HL-60 (cell line): ENCODE results near the gene SGPP2.

Experiments
- DNase-seq, 2 experiments: peaks; one replicate each; pipeline ENCODE4 v3.0.0-alpha.2; 2010 to 2020; ENCODE audit warnings: low read depth in 1 of 2, low spot score in 1 of 2
- H3K27ac ChIP-seq: fragments of 250-450 bp; sonication (Bioruptor Pico); replicated peaks from 2 replicates; pipeline ENCODE4 v1.5.1; 2020; ENCODE audit warnings: mild to moderate bottlenecking, moderate library complexity
- H3K27me3 ChIP-seq: fragments of 250-450 bp; sonication (Bioruptor Pico); 2 replicates; pipeline ENCODE4 v1.5.1; 2021; ENCODE audit warnings: mild to moderate bottlenecking, moderate library complexity; ENCODE audit not compliant: insufficient read depth, poor library complexity, severe bottlenecking
- H3K4me3 ChIP-seq: replicated peaks from 2 replicates; pipeline ENCODE4 v1.5.1; 2011; ENCODE audit warnings: mild to moderate bottlenecking, control low read depth, low read length; ENCODE audit not compliant: insufficient read depth
- GABPA ChIP-seq: IDR thresholded peaks from 2 replicates; pipeline ENCODE4 v1.6.1; 2012; ENCODE audit warnings: low read depth
- POLR2AphosphoS5 ChIP-seq: IDR thresholded peaks from 2 replicates; pipeline ENCODE4 v1.6.1; 2012; ENCODE audit warnings: low read depth
- SPI1 ChIP-seq: IDR thresholded peaks from 2 replicates; pipeline ENCODE4 v1.6.1; 2012; ENCODE audit warnings: low read depth, mild to moderate bottlenecking, borderline replicate concordance
- TF ChIP-seq, protein P1 (sequence below): IDR thresholded peaks from 2 replicates; pipeline ENCODE4 v1.6.1; 2012; ENCODE audit warnings: low read depth; ENCODE audit not compliant: insufficient replicate concordance
- TF ChIP-seq, protein P2 (sequence below): IDR thresholded peaks from one replicate; pipeline ENCODE4 v1.5.1; 2011; ENCODE audit warnings: low read length, control low read depth, inconsistent platforms; ENCODE audit not compliant: insufficient read depth

Gene SGPP2

DNA sequence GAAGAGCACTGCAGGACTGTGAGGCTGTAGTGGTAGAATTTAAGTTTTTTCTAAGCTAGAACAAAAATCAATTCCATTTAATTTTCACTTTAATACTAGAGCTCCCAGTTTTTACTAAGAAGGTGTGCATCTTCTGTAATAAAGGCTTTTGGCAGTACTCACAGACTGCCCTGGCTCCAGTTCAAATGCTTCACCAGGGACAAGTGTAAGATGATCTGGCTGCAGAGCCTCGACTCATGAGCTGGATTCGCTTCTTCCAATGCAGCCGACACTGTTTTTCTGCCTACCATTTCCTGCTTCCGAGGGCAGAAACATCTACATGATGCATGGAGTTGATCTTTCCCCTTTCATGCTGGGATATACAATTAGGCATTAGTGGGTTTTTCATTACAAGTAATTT, 144.5 kb downstream of the SGPP2 start:
- TF ChIP-seq SPI1 (no peak), GABPA (no peak), POLR2AphosphoS5 (no peak)
- TF ChIP-seq, protein P1, sequence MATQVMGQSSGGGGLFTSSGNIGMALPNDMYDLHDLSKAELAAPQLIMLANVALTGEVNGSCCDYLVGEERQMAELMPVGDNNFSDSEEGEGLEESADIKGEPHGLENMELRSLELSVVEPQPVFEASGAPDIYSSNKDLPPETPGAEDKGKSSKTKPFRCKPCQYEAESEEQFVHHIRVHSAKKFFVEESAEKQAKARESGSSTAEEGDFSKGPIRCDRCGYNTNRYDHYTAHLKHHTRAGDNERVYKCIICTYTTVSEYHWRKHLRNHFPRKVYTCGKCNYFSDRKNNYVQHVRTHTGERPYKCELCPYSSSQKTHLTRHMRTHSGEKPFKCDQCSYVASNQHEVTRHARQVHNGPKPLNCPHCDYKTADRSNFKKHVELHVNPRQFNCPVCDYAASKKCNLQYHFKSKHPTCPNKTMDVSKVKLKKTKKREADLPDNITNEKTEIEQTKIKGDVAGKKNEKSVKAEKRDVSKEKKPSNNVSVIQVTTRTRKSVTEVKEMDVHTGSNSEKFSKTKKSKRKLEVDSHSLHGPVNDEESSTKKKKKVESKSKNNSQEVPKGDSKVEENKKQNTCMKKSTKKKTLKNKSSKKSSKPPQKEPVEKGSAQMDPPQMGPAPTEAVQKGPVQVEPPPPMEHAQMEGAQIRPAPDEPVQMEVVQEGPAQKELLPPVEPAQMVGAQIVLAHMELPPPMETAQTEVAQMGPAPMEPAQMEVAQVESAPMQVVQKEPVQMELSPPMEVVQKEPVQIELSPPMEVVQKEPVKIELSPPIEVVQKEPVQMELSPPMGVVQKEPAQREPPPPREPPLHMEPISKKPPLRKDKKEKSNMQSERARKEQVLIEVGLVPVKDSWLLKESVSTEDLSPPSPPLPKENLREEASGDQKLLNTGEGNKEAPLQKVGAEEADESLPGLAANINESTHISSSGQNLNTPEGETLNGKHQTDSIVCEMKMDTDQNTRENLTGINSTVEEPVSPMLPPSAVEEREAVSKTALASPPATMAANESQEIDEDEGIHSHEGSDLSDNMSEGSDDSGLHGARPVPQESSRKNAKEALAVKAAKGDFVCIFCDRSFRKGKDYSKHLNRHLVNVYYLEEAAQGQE, result no peak
- TF ChIP-seq, protein P2, sequence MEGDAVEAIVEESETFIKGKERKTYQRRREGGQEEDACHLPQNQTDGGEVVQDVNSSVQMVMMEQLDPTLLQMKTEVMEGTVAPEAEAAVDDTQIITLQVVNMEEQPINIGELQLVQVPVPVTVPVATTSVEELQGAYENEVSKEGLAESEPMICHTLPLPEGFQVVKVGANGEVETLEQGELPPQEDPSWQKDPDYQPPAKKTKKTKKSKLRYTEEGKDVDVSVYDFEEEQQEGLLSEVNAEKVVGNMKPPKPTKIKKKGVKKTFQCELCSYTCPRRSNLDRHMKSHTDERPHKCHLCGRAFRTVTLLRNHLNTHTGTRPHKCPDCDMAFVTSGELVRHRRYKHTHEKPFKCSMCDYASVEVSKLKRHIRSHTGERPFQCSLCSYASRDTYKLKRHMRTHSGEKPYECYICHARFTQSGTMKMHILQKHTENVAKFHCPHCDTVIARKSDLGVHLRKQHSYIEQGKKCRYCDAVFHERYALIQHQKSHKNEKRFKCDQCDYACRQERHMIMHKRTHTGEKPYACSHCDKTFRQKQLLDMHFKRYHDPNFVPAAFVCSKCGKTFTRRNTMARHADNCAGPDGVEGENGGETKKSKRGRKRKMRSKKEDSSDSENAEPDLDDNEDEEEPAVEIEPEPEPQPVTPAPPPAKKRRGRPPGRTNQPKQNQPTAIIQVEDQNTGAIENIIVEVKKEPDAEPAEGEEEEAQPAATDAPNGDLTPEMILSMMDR, result no peak
- no peak overlapping the region for H3K27ac ChIP-seq
- H3K4me3 ChIP-seq, result no peak overlapping the region
- no peak for DNase-seq
- H3K27me3 ChIP-seq, result no peaks in the 10 kb centered on the region

DNA sequence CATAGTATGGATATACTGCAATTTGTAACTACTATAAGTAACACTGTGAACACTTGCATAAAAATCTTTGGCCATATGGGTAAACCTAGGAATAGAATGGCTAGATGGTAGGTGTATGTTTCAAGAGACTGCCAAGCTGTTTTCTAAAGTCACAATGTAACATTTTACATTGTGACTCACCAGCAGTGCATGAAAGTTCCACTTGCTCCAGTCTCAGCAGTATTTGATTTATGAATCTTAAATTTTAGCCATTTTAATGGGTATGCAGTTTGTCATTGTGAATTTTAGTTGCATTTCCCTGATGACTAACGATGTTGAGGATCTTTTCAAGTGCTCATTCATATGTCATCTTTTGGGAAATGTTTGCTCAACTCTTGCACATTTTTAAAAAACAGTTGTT, 145.5 kb downstream of the SGPP2 start:
- H3K27ac ChIP-seq, result no peak overlapping the region
- H3K27me3 ChIP-seq, result no peaks in the 10 kb centered on the region
- TF ChIP-seq SPI1 (no peak), GABPA (no peak), POLR2AphosphoS5 (no peak)
- TF ChIP-seq, protein P2, result no peak
- TF ChIP-seq, protein P1, result no peak
- no peak for DNase-seq
- no peak overlapping the region for H3K4me3 ChIP-seq

DNA sequence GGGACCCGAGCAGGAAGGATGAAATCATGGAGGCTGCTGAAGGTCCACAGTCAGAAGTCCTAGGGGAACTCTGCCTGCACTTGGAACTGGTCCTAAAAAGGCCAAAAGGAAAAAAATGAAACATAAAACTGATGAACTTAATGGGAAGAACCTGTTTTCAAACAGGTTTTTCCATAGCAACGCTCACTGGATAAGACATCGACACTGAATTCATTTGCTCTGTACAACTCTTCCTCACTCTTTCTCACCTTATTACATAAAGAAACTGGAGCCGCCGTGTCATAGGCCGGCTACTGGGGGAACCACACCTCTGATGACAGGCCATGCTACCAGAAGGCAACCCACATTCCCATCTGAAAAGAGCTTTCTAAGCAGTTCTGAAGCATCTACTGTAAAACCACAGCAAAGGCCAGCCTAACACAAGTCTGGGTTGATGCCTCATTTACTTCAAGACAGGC, 147.9 kb downstream of the SGPP2 start:
- no peak overlapping the region for H3K4me3 ChIP-seq
- DNase-seq, result no peak
- H3K27me3 ChIP-seq, result no peaks in the 10 kb centered on the region
- no peak overlapping the region for H3K27ac ChIP-seq
- TF ChIP-seq, protein P2, result no peak
- TF ChIP-seq POLR2AphosphoS5, result no peak
- TF ChIP-seq SPI1, result no peak
- no peak for TF ChIP-seq GABPA
- TF ChIP-seq, protein P1, result no peak
